ENCODE measurements around the gene TEAD1.

Gene TEAD1

DNA sequence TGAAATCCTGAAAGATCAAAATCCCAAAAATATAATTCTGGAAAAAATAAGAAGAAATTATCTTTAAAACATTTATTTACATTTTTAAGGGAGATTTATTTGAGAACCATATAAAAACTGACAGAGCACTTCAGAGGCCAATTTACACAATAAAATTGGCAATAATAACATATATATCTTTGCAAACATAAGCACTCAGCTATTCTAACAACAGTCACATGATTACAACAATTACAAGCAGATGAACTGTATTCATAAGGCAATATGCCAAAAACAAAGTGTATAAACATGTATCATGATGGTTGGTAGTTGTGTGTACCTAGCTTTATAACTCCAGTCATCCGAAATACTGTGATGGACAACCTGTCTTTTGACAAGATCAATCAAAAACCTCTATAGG is 317.2 kb downstream of the TEAD1 start:
- Histone ChIP-seq H3K4me2 (ENCODE audit: low read depth, low read length) (no peak overlapping the region), H3K9me2 (replicated peaks; ENCODE audit: insufficient read depth, low read length) (no peaks in the 10 kb centered on the region), H3K36me3 (replicated peaks; ENCODE audit: insufficient read depth, low read length) (no peaks in the 10 kb centered on the region), H3K4me1 (ENCODE audit: low read length) (no peaks in the 10 kb centered on the region), H3K9ac (ENCODE audit: low read length) (no peak overlapping the region), H3F3A (ENCODE audit: insufficient read depth, low read length) (no peaks in the 10 kb centered on the region), H3K79me2 (ENCODE audit: low read length) (no peaks in the 10 kb centered on the region), H2AFZ (ENCODE audit: low read length) (no peak overlapping the region), H3K27me3 (replicated peaks; ENCODE audit: insufficient read depth, low read length) (no peaks in the 10 kb centered on the region), H3K9me3 (replicated peaks; ENCODE audit: insufficient read depth, low read length) (no peaks in the 10 kb centered on the region), H4K20me1 (ENCODE audit: insufficient read depth, low read length) (no peaks in the 10 kb centered on the region), H3K4me3 (ENCODE audit: low read length) (no peak overlapping the region), H3K27ac (ENCODE audit: low read length) (no peak overlapping the region)
- TF ChIP-seq EZH2 (optimal IDR thresholded peaks at IDR 0.05; ENCODE audit: low read depth, low read length): no peak
- TF ChIP-seq, protein P1, sequence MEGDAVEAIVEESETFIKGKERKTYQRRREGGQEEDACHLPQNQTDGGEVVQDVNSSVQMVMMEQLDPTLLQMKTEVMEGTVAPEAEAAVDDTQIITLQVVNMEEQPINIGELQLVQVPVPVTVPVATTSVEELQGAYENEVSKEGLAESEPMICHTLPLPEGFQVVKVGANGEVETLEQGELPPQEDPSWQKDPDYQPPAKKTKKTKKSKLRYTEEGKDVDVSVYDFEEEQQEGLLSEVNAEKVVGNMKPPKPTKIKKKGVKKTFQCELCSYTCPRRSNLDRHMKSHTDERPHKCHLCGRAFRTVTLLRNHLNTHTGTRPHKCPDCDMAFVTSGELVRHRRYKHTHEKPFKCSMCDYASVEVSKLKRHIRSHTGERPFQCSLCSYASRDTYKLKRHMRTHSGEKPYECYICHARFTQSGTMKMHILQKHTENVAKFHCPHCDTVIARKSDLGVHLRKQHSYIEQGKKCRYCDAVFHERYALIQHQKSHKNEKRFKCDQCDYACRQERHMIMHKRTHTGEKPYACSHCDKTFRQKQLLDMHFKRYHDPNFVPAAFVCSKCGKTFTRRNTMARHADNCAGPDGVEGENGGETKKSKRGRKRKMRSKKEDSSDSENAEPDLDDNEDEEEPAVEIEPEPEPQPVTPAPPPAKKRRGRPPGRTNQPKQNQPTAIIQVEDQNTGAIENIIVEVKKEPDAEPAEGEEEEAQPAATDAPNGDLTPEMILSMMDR (IDR thresholded peaks at IDR 0.05; ENCODE audit: low read length): no peak
- TF ChIP-seq EZH2phosphoT487 (IDR thresholded peaks at IDR 0.05; ENCODE audit: low read length): no peak
- no peak for DNase-seq

GRCh38 chr11:12993626-12994025 is 319.4 kb downstream of the TEAD1 start:
- H3K4me1 ChIP-seq (ENCODE audit: low read length): no peaks in the 10 kb centered on the region
- H3K9me2 ChIP-seq (replicated peaks; ENCODE audit: insufficient read depth, low read length): no peaks in the 10 kb centered on the region
- no peak overlapping the region for H3K4me3 ChIP-seq (ENCODE audit: low read length)
- no peaks in the 10 kb centered on the region for H3K79me2 ChIP-seq (ENCODE audit: low read length)
- H3K36me3 ChIP-seq (replicated peaks; ENCODE audit: insufficient read depth, low read length): no peaks in the 10 kb centered on the region
- H3F3A ChIP-seq (ENCODE audit: insufficient read depth, low read length): no peaks in the 10 kb centered on the region
- H2AFZ ChIP-seq (ENCODE audit: low read length): no peak overlapping the region
- TF ChIP-seq, protein P1 (IDR thresholded peaks at IDR 0.05; ENCODE audit: low read length): no peak
- TF ChIP-seq EZH2 (optimal IDR thresholded peaks at IDR 0.05; ENCODE audit: low read depth, low read length): no peak
- TF ChIP-seq EZH2phosphoT487 (IDR thresholded peaks at IDR 0.05; ENCODE audit: low read length): no peak
- H3K27me3 ChIP-seq (replicated peaks; ENCODE audit: insufficient read depth, low read length): no peaks in the 10 kb centered on the region
- H3K9me3 ChIP-seq (replicated peaks; ENCODE audit: insufficient read depth, low read length): no peaks in the 10 kb centered on the region
- DNase-seq: no peak
- no peaks in the 10 kb centered on the region for H4K20me1 ChIP-seq (ENCODE audit: insufficient read depth, low read length)
- no peak overlapping the region for H3K27ac ChIP-seq (ENCODE audit: low read length)
- no peak overlapping the region for H3K9ac ChIP-seq (ENCODE audit: low read length)
- no peak overlapping the region for H3K4me2 ChIP-seq (ENCODE audit: low read depth, low read length)
